ENCODE measurements around the gene CASQ1. TPM values are rescaled to one million over a fixed set of nuclear protein-coding genes. Genes with fewer than 3 reads are reported as not detected.

Gene CASQ1
- polyA plus RNA-seq, 1 donor: 1,211 TPM

- no peak for DNase-seq (ENCODE audit: low read depth)
Observed at GRCh38 chr1:160205242-160206035, 15.1 kb downstream of the CASQ1 start, which contains the start of gene PEA15. PEA15 (plus strand) TSS chr1:160205384; CDS start chr1:160211545, 6,161 bp downstream.

GRCh38 chr1:160206036-160206389 is 15.6 kb downstream of the CASQ1 start:
- DNase-seq (ENCODE audit: low read depth): no peak

- no peak for DNase-seq (ENCODE audit: low read depth)
Observed at GRCh38 chr1:160206421-160207117, 16.2 kb downstream of the CASQ1 start.

- DNase-seq (ENCODE audit: low read depth): no peak
Observed at GRCh38 chr1:160207118-160207650, 16.8 kb downstream of the CASQ1 start.

- no peak for DNase-seq (ENCODE audit: low read depth)
Observed at GRCh38 chr1:160207771-160208556, 17.6 kb downstream of the CASQ1 start.

- no peak for DNase-seq (ENCODE audit: low read depth)
Observed at GRCh38 chr1:160208557-160209320, 18.4 kb downstream of the CASQ1 start.

- DNase-seq (ENCODE audit: low read depth): no peak
Observed at GRCh38 chr1:160209321-160210046, 19.1 kb downstream of the CASQ1 start.

- DNase-seq (ENCODE audit: low read depth): no peak
Observed at GRCh38 chr1:160210561-160210960, 20.2 kb downstream of the CASQ1 start.

GRCh38 chr1:160211046-160211790 is 20.8 kb downstream of the CASQ1 start:
- no peak for DNase-seq (ENCODE audit: low read depth)

- no peak for DNase-seq (ENCODE audit: low read depth)
Observed at GRCh38 chr1:160214481-160215140, 24.2 kb downstream of the CASQ1 start.

GRCh38 chr1:160216301-160216700 is 25.9 kb downstream of the CASQ1 start:
- no peak for DNase-seq (ENCODE audit: low read depth)

GRCh38 chr1:160217481-160218051 is 27.2 kb downstream of the CASQ1 start:
- DNase-seq (ENCODE audit: low read depth): no peak

GRCh38 chr1:160219062-160219929 is 28.9 kb downstream of the CASQ1 start:
- DNase-seq (ENCODE audit: low read depth): no peak

- DNase-seq (ENCODE audit: low read depth): no peak
Observed at GRCh38 chr1:160220301-160220700, 29.9 kb downstream of the CASQ1 start.

- no peak for DNase-seq (ENCODE audit: low read depth)
Observed at GRCh38 chr1:160221089-160221488, 30.7 kb downstream of the CASQ1 start.

- no peak for DNase-seq (ENCODE audit: low read depth)
Observed at GRCh38 chr1:160222546-160222945, 32.2 kb downstream of the CASQ1 start.

- DNase-seq (ENCODE audit: low read depth): no peak
Observed at GRCh38 chr1:160224606-160225005, 34.2 kb downstream of the CASQ1 start.

GRCh38 chr1:160225345-160225744 is 35.0 kb downstream of the CASQ1 start:
- DNase-seq (ENCODE audit: low read depth): no peak

Measured in forelimb muscle (tissue), 1 donor.